GM12801 (cell line): ENCODE results near the gene WASF3.

ENCODE experiments used
- CTCF ChIP-seq: IDR thresholded peaks from one replicate; pipeline ENCODE4 v1.5.1; 2011; ENCODE audit warnings: control low read depth; ENCODE audit not compliant: insufficient read length; ENCODE audit errors: extremely low read depth

Gene WASF3

GRCh38 chr13:26727122-26727521 is 169.6 kb downstream of the WASF3 start:
- TF ChIP-seq CTCF: no peak

DNA sequence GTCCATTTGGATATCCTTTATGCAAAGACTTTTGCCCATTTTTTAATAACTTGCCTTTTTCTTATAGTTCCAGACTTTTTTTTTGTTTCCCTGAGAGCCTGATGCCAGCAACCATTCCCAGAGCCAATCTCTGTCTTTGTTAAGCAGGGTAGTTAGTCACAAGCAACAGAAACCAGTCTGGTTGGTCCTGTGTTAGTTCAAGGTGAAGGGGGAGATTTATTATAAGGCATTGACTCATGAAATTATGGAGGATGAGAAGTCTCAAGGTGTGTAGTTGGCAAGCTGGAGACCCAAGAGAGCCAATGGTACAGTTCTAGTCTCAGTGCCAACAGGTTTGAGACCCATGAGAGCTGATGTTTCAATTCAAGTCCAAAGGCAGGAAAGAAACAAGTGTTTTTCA is 170.2 kb downstream of the WASF3 start:
- TF ChIP-seq CTCF: no peak

DNA sequence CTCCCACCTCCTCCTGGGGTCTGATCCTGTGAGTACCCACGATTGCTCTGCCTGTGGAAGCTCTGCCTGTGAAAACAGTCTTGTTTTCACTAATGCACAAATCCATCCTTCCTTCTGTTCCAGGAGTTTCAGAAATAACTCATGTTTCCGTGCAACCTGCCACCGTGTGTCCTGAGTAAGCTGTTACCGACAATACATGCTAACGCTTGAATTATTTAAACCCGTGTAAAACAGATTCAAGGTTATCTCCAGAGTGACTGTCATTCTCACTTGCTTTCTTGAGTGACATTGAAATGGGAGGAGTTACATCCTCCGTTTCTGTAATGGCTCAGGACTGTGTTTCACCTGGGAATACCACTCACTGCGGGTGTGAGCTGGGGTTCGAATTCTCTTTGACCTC is 178.2 kb downstream of the WASF3 start:
- TF ChIP-seq CTCF: no peak
